GDM1 (cell line): ENCODE results near the gene IFI35.
"Not testable (repeated sequence)": the region's sequence is repeated elsewhere in the genome, so short reads cannot be mapped to it uniquely, and the experiment has no call there.

Source experiments
- DNase-seq: peaks from one replicate; lab custom pipeline; 2025; lab: John Stamatoyannopoulos, UW

IFI35 gene

GRCh38 chr17:42997984-42998938 is 8.3 kb upstream of the IFI35 start, which contains the start of gene RPL27:
RPL27 (plus strand) TSS chr17:42998419; CDS start chr17:42998751, 332 bp downstream.
- DNase-seq, result peak; percentile 100

- DNase-seq, result no peak
Measured at GRCh38 chr17:42999003-42999525, 7.5 kb upstream of the IFI35 start.

- DNase-seq, result not testable (repeated sequence)
Measured at GRCh38 chr17:43000894-43001293, 5.7 kb upstream of the IFI35 start.

GRCh38 chr17:43003542-43004172 is 2.9 kb upstream of the IFI35 start:
- no peak for DNase-seq

DNA sequence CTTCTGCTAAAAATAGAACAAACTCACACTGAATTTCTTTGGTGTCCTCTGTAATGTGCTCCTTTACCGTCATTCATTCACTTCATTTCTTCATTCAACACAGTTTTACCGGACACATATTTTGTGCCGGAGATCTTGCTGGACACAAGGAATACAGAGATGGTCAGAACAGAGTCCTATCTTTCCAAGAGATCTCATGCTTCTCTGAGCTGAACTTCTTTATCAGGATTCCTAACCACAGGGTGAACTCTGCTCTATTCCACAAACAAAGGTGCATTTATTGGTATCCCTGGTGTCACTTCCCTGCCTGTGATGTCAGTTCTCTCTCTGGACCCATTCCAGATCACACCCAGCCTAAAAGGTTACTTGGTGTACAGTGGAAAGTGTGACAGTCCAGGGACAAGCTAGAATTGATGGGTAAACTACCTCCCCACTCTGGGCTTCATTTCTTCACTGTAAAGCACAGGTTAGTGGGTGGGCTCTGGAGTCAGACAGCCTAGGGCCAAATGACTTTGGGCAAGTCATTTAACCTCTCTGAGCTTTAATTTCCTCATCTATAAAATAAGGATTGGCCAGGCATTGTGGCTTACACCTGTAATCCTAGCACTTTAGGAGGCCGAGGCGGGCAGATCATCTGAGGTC is 4.2 kb downstream of the IFI35 start:
- no peak for DNase-seq

- DNase-seq, result no peak
Measured at GRCh38 chr17:43011728-43012472, 5.3 kb downstream of the IFI35 start.

- no peak for DNase-seq
Measured at GRCh38 chr17:43013296-43013695, 6.7 kb downstream of the IFI35 start.

DNA sequence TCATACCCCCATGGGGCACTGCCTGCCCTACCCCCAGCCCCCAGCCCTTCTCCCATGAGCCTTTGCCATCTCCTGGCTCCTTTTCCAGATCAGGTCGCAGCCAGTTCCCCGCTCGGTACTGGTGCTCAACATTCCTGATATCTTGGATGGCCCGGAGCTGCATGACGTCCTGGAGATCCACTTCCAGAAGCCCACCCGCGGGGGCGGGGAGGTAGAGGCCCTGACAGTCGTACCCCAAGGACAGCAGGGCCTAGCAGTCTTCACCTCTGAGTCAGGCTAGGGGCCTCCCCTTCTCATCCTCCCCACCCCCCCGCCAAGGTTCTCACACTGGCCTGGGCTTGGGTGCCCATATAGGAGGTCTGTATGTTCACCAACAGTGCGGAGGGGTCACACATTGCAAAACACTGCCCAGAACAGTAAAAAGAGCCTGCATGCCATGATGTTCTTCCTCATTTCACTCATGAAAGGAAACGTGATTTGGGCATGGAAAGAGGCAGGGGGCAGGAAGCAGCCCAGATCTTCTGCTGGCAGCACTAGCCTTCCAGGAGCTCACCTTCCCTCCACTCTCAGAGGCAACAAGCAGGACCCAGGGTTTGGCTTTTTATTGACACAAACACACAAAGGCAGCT is 7.5 kb downstream of the IFI35 start:
- no peak for DNase-seq

DNA sequence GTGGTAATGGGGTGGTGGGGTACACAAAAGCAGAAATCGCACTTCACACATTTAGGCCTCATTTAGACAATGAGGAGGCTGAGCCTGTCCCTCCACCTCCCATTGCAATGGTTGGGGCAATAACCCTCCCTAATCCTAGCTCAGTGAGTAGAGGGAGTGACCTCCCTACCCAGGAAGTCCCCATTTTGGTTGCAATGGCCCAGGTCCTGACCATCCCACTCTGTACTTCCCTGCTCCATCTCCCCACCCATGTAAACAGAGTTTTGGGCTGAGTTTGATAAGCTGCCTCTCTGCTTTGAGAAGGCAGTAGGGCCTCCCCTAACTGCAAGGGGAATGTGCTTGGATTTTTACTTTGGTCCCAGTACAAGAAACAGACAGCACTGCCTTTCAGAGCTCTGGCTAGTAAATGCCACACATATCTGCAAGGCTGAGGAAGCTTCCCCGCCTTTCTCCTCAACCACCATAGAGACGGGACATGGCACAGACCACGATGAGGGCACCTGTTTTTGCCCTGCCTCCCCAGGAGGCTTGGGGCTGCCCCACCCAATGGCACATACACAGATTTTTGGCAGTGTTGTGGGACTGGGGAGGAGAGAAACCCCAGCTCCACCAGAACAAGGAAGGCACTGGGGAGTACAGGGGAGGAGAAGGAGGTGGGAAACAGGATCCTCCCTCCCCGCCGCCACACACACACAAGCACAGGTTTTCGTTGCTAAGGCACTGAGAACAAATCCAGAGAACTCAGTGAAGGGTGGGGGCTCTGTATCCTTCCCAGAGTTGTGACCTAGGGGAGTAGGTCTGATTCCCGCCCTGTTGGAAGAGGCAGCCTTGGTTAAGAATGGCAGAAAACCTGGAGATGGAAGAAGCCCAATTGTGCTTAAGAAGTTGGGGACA is 8.3 kb downstream of the IFI35 start:
- DNase-seq, result no peak

DNA sequence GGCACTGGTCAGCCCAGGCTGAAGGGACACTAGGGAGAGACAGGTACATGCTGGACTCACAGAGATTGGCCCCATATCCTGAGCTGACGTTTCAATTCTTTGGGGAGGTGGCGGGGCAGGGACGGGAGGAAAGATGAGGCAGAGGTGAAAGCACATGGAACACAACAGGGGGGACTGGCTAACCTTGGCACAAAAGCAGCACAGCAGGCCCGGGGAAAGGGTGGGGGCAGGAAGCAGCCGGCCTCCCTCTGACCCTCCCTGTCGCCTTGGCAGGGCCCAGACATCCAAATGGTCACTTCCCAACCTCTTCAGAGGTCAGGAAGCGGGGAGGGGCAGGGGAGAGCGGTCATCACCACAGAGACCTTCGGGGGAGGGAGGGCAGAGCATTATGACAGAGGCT is 9.0 kb downstream of the IFI35 start:
- DNase-seq, result no peak

DNA sequence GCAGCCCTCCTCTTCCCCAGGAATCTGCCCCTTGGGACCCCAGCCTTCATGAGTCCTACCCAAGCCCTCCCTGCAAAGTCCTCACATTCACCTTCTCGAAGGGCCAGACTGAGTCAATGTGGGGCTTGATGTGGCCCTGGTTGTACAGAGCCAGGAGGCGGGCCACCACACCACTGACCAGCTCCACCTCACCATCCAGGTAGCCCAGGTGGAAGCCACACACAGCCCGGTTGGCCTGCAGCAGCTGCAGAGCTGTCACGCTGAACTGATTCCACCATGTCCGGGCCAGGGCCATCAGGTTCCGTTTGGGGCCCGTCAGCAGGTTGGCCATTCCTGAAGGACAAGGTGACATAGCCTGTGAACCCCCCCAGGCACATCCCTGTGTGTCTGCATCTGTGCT is 9.6 kb downstream of the IFI35 start:
- no peak for DNase-seq

DNA sequence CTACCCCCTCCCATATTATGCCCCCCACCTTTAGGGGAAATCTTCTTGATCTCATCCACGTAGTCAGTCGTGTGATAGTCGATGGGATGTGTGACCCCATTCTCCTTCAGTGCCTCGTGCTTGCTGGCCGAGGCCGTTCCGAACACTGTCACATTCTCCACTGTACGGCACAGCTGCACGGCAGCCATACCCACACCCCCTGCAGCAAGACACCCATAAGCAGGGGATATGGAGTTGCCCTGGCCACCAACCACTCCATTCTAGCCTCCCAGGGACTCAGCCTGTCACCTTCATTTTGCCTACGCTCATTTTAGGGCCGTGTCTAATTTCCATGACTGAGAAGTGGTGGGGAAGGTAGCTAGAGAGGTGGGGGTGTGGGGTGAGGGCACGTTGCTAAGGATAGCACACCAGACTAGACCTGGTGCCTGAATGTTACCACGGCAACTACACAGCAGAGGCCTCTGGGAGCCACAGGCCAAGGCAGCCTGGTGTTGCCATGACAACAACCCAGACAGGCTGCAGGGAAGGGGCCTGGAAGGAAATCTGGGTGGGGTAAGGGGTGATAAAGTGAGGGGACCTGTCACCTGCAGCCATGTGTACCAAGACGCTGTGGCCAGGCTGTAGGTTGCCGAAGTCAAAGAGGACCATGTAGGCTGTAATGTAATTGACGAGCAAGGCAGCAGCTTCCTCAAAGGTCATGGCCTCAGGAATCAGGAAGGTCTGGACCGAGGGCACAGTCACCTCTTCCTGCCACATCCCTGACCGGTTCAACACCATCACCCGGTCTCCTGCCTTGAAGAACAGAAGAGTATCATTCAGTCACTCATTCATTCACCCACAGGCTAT is 11.6 kb downstream of the IFI35 start:
- DNase-seq, result no peak

DNA sequence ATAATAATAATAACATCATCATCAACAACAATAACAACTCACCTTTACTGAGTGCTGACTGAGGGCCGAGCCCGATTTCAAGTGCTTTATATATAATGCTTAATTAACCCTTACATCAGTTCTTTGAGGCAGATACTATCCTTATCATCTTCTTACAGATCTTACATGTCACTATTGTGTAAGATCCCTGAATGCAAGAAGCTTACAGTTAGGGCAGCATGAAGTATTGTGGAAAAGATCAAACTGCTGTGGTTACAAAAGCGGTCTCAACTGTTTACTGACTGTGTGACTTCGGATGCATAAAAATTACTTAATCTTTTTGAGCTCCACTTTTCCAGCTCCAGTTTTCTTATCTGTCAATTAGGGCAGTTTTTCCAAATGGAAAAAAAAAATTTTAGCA is 12.3 kb downstream of the IFI35 start:
- no peak for DNase-seq

DNA sequence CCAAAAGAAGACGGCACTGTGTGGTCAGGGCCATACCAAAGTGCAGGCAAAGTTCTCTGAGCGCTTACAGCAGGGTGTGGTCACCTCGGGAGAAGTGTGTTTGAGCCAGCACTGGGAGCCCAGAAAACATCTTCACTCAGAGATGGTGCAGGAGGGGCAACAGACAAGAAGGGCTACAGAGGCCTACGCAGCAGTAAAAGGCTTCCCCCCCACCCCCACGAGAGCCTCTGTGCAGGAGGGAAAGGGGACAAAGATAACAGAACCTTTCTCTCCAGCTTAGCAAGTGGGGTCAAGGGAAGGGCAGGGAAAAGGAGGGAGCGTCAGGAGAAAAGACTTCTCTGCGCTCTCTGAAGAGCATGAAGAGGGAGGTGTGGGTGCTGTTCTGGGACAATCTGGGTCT is 12.8 kb downstream of the IFI35 start:
- DNase-seq, result no peak

DNA sequence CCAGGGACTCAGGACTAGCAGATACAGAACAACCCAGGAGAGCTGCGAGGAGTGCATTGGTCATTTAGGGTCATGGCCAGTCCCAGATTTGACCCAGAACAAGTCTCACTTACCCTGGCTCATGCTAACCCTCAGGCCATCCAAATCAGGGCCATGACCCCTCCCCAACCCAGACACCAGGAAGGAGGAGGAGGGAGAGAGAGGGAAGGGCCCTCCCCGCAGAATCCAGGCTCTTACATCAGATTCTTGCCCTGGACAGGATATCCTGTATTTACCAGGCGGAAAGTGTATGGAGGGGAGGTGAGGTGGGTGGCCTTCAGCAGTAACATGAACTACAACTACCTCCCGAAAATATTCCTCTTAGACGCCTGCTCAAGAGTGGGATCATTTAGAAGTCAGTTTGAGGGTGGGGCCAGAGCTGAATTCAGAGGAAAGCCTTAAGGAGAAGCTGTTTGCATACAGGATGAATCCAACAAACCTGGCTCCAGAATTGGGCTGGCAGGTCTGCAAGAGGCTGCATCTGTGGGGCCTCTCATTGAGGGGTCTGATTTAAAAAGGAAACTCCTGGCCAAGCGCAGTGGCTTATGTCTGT is 13.5 kb downstream of the IFI35 start:
- no peak for DNase-seq

GRCh38 chr17:43020789-43021740 is 14.5 kb downstream of the IFI35 start:
- no peak for DNase-seq

DNA sequence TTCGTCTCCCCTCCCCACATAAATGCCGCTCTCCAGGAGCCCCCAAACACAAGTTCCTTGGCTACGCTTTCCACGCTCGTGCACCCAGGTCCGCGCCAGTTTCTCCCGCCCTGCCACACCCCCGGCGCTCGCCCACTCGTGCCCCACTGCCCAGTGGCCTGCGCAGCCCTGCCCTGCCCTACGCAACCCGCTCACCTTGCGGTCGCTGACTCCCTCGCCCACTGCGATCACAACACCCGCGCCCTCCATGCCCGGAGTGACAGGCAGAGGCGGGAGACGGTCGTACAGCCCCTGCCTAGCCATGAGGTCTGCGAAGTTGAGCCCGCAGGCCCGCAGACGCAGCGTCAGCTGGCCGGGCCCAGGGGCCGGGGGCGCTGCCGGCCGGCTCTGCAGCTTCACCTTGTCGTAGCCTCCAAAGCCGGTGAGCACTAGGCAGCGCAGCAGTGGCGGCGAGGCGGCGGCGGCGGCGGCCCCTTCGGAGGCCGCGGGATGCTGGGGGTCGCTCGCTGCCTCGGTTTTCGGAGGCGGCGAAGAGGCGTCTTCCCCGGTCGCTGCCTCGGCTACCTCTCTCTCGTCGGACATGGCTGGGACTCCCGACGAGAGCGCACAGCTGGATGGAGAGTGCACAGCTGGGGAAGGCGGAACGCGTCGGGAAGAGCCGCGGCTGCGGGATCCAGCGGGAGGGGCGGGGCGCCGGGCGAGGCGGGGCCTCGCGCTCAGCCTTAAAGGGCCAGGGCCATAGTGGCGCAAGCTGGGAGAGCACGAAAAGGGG is 15.3 kb downstream of the IFI35 start, which contains the start of gene VAT1:
TSS of gene VAT1 (minus strand) at position 645 of the 772 bp plus-strand sequence. CDS start at position 582, 63 bp downstream.
- DNase-seq, result peak; percentile 46
